HepG2 (cell line): ENCODE results near the gene CAMSAP2. TPM values are rescaled to one million over a fixed set of nuclear protein-coding genes. Genes with fewer than 3 reads are reported as not detected.
A peak's percentile ranks its signal among the peaks of the same experiment; 100 is the strongest.

Source experiments
- ATF5 ChIP-seq: sonication (generic); formaldehyde crosslinking; IDR thresholded peaks from 2 replicates; pipeline ENCODE4 v1.4.0; 2020; ENCODE audit warnings: mild to moderate bottlenecking, low read depth, missing genetic modification reagents
- CC2D1A ChIP-seq: sonication (generic); formaldehyde crosslinking; IDR thresholded peaks from 2 replicates; pipeline ENCODE4 v1.8.1; 2023; ENCODE audit warnings: mild to moderate bottlenecking, missing genetic modification reagents
- EP300 ChIP-seq, 3 experiments: sonication (generic) in 1 of 3; formaldehyde crosslinking in 1 of 3; IDR thresholded peaks; 2 replicates each; pipeline versions ENCODE4 v1.5.1 to v1.6.1; 2011 to 2020; ENCODE audit warnings: low read depth in 2 of 3, low read length in 2 of 3, borderline replicate concordance in 1 of 3, improper control_type of control experiment in 1 of 3, mild to moderate bottlenecking in 1 of 3, missing genetic modification reagents in 1 of 3, moderate library complexity in 1 of 3
- GLMP ChIP-seq: sonication (generic); formaldehyde crosslinking; IDR thresholded peaks from 2 replicates; pipeline ENCODE4 v1.9.0; 2021; ENCODE audit warnings: missing genetic modification reagents, mild to moderate bottlenecking, borderline replicate concordance
- GPN1 ChIP-seq: sonication (generic); formaldehyde crosslinking; IDR thresholded peaks from 2 replicates; pipeline ENCODE4 v1.5.1; 2020; ENCODE audit warnings: missing genetic modification reagents, borderline replicate concordance
- MAF1 ChIP-seq: sonication (generic); formaldehyde crosslinking; IDR thresholded peaks from 2 replicates; pipeline ENCODE4 v1.5.0; 2020; ENCODE audit warnings: missing genetic modification reagents, borderline replicate concordance
- POLR2G ChIP-seq: fragments of 200-400 bp; formaldehyde crosslinking; IDR thresholded peaks from 2 replicates; pipeline ENCODE4 v1.6.1; 2018; ENCODE audit warnings: mild to moderate bottlenecking, low read depth, low read length, moderate library complexity
- RERE ChIP-seq: IDR thresholded peaks from 2 replicates; pipeline ENCODE4 v1.6.1; 2016; ENCODE audit warnings: low read depth, missing genetic modification reagents, missing compliant biosample characterization
- SALL1 ChIP-seq: sonication (generic); formaldehyde crosslinking; IDR thresholded peaks from 2 replicates; pipeline ENCODE4 v1.8.0; 2022; ENCODE audit warnings: mild to moderate bottlenecking, missing genetic modification reagents
- TCF12 ChIP-seq, 2 experiments: fragments of 450-650 bp in 1 of 2; sonication (generic) in 1 of 2; formaldehyde crosslinking in 1 of 2; IDR thresholded peaks; 2 replicates each; pipeline versions ENCODE4 v1.6.1 to v1.8.0; 2017 to 2022; ENCODE audit warnings: antibody characterized with exemption in 1 of 2, mild to moderate bottlenecking in 1 of 2, missing genetic modification reagents in 1 of 2, moderate library complexity in 1 of 2
- TCF7 ChIP-seq: sonication (generic); IDR thresholded peaks from 2 replicates; pipeline ENCODE4 v1.6.1; 2016; ENCODE audit warnings: antibody characterized with exemption, low read depth
- ZBTB44 ChIP-seq: sonication (generic); formaldehyde crosslinking; IDR thresholded peaks from 2 replicates; pipeline ENCODE4 v1.4.0; 2020; ENCODE audit warnings: missing genetic modification reagents
- ZFP90 ChIP-seq: sonication (generic); formaldehyde crosslinking; IDR thresholded peaks from 2 replicates; pipeline ENCODE4 v1.8.0; 2022; ENCODE audit warnings: missing genetic modification reagents, mild to moderate bottlenecking, inconsistent platforms, borderline replicate concordance
- ZNF33A ChIP-seq: sonication (generic); formaldehyde crosslinking; IDR thresholded peaks from 2 replicates; pipeline ENCODE4 v1.5.1; 2020; ENCODE audit warnings: missing genetic modification reagents, mild to moderate bottlenecking, moderate library complexity, borderline replicate concordance
- ZNF431 ChIP-seq: sonication (generic); formaldehyde crosslinking; IDR thresholded peaks from 2 replicates; pipeline ENCODE4 v1.9.0; 2022; ENCODE audit warnings: missing genetic modification reagents, low read depth, mild to moderate bottlenecking, borderline replicate concordance
- ZNF879 ChIP-seq: sonication (generic); formaldehyde crosslinking; IDR thresholded peaks from 2 replicates; pipeline ENCODE4 v1.8.1; 2023; ENCODE audit warnings: missing genetic modification reagents
- polyA plus RNA-seq, 8 experiments: library from polyadenylated mRNA; depleted of rRNA in 3 of 8; stranded (reverse) in 7 of 8; unstranded in 1 of 8; fragments of >200 nt; fragmentation: Illumina TruSeq in 4 of 8; extraction: Trizol in 4 of 8; gene quantifications; 2 replicates each; pipeline versions ENCODE4 v1.2.1 to v1.2.3, GENCODE V29; 2011 to 2016; ENCODE audit warnings: low read depth in 4 of 8, missing spikeins in 1 of 8, mixed read lengths in 1 of 8; ENCODE audit not compliant: insufficient read depth in 1 of 8
- total RNA-seq, 5 experiments: library from RNA; depleted of rRNA; stranded (reverse); fragments of >200 nt; fragmentation: Illumina TruSeq; extraction: Trizol; gene quantifications; 2 replicates each; pipeline ENCODE4 v1.2.3, GENCODE V29; 2016; ENCODE audit warnings: low read depth in 1 of 5

CAMSAP2 gene
- total and polyA plus RNA-seq, 2 of the 13 experiments (the other 11 are each of a cell fraction or from before 2014, with no cell fraction given): 3.4 to 8.2 TPM

GRCh38 chr1:200890818-200891773, 152.4 kb downstream of the CAMSAP2 start (continued):
- TF ChIP-seq ZNF879 (no peak), GLMP (no peak), ZNF33A (CRISPR knock-in tag) (no peak), ZFP90 (CRISPR knock-in tag) (no peak), SALL1 (CRISPR knock-in tag) (peak; percentile 2; the same call in 1 of the 2 replicates), ATF5 (CRISPR knock-in tag) (no peak), ZNF431 (no peak), MAF1 (CRISPR knock-in tag) (no peak), RERE (CRISPR knock-in tag) (no peak), ZBTB44 (CRISPR knock-in tag) (0 out of 2 replicates have a peak, but pooled peaks have one; percentile 5), GPN1 (CRISPR knock-in tag) (no peak), TCF7 (no peak), TCF12 (IDR thresholded peaks at IDR 0.05) (no peak), TCF12 (CRISPR knock-in tag; IDR thresholded peaks at IDR 0.05) (no peak), CC2D1A (CRISPR knock-in tag) (0 out of 2 replicates have a peak, but pooled peaks have one; percentile 21), POLR2G (no peak; the same call in 1 of the 2 replicates), EP300 (IDR thresholded peaks at IDR 0.05; ENCODE audit: low read depth in 2 of 2, low read length in 2 of 2) (no peak; a peak in 1 of 4 replicates), EP300 (CRISPR knock-in tag; IDR thresholded peaks at IDR 0.05; ENCODE audit: borderline replicate concordance) (no peak)
